ENCODE results near the gene MMEL1. TPM values are rescaled to one million over a fixed set of nuclear protein-coding genes. Genes with fewer than 3 reads are reported as not detected.

MMEL1 gene
- total and polyA plus RNA-seq, 2 of the 13 experiments (the other 11 are each of a cell fraction or from before 2014, with no cell fraction given): 0.48 TPM; not detected in 1

DNA sequence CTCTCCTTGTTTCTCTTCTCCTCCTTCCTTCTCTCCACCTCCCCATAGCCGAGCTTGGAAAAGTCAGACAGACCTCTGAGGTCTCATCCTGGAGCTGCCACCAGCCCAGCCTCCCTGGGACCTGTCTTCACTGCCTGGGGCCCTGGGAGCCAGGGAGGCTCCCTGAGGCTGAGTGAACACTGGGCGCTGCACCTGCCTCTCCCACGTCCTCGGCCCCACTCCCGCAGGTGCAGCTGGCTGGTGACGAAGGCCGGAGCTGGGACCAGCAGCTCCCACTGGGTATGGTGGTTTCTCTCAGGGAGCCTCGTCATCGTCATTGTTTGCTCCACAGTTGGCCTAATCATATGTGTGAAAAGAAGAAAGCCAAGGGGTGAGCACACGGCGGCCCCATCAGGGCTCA, 71.4 kb downstream of the MMEL1 start (continued):
- TF ChIP-seq, protein P1, sequence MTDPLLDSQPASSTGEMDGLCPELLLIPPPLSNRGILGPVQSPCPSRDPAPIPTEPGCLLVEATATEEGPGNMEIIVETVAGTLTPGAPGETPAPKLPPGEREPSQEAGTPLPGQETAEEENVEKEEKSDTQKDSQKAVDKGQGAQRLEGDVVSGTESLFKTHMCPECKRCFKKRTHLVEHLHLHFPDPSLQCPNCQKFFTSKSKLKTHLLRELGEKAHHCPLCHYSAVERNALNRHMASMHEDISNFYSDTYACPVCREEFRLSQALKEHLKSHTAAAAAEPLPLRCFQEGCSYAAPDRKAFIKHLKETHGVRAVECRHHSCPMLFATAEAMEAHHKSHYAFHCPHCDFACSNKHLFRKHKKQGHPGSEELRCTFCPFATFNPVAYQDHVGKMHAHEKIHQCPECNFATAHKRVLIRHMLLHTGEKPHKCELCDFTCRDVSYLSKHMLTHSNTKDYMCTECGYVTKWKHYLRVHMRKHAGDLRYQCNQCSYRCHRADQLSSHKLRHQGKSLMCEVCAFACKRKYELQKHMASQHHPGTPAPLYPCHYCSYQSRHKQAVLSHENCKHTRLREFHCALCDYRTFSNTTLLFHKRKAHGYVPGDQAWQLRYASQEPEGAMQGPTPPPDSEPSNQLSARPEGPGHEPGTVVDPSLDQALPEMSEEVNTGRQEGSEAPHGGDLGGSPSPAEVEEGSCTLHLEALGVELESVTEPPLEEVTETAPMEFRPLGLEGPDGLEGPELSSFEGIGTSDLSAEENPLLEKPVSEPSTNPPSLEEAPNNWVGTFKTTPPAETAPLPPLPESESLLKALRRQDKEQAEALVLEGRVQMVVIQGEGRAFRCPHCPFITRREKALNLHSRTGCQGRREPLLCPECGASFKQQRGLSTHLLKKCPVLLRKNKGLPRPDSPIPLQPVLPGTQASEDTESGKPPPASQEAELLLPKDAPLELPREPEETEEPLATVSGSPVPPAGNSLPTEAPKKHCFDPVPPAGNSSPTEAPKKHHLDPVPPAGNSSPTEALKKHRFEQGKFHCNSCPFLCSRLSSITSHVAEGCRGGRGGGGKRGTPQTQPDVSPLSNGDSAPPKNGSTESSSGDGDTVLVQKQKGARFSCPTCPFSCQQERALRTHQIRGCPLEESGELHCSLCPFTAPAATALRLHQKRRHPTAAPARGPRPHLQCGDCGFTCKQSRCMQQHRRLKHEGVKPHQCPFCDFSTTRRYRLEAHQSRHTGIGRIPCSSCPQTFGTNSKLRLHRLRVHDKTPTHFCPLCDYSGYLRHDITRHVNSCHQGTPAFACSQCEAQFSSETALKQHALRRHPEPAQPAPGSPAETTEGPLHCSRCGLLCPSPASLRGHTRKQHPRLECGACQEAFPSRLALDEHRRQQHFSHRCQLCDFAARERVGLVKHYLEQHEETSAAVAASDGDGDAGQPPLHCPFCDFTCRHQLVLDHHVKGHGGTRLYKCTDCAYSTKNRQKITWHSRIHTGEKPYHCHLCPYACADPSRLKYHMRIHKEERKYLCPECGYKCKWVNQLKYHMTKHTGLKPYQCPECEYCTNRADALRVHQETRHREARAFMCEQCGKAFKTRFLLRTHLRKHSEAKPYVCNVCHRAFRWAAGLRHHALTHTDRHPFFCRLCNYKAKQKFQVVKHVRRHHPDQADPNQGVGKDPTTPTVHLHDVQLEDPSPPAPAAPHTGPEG (CRISPR knock-in tag; IDR thresholded peaks at IDR 0.05): no peak
- TF ChIP-seq, protein P2, sequence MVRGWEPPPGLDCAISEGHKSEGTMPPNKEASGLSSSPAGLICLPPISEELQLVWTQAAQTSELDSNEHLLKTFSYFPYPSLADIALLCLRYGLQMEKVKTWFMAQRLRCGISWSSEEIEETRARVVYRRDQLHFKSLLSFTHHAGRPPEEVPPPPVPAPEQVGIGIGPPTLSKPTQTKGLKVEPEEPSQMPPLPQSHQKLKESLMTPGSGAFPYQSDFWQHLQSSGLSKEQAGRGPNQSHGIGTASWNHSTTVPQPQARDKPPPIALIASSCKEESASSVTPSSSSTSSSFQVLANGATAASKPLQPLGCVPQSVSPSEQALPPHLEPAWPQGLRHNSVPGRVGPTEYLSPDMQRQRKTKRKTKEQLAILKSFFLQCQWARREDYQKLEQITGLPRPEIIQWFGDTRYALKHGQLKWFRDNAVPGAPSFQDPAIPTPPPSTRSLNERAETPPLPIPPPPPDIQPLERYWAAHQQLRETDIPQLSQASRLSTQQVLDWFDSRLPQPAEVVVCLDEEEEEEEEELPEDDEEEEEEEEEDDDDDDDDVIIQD (CRISPR knock-in tag; IDR thresholded peaks at IDR 0.05; ENCODE audit: low read depth): no peak
- TF ChIP-seq, protein P3, sequence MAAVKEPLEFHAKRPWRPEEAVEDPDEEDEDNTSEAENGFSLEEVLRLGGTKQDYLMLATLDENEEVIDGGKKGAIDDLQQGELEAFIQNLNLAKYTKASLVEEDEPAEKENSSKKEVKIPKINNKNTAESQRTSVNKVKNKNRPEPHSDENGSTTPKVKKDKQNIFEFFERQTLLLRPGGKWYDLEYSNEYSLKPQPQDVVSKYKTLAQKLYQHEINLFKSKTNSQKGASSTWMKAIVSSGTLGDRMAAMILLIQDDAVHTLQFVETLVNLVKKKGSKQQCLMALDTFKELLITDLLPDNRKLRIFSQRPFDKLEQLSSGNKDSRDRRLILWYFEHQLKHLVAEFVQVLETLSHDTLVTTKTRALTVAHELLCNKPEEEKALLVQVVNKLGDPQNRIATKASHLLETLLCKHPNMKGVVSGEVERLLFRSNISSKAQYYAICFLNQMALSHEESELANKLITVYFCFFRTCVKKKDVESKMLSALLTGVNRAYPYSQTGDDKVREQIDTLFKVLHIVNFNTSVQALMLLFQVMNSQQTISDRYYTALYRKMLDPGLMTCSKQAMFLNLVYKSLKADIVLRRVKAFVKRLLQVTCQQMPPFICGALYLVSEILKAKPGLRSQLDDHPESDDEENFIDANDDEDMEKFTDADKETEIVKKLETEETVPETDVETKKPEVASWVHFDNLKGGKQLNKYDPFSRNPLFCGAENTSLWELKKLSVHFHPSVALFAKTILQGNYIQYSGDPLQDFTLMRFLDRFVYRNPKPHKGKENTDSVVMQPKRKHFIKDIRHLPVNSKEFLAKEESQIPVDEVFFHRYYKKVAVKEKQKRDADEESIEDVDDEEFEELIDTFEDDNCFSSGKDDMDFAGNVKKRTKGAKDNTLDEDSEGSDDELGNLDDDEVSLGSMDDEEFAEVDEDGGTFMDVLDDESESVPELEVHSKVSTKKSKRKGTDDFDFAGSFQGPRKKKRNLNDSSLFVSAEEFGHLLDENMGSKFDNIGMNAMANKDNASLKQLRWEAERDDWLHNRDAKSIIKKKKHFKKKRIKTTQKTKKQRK (IDR thresholded peaks at IDR 0.05; ENCODE audit: low read length): no peak
- TF ChIP-seq NR2C2 (CRISPR knock-in tag; IDR thresholded peaks at IDR 0.05; ENCODE audit: borderline replicate concordance): no peak

Measured in HepG2 (cell line).